Measurements from ENCODE around the gene PTPRB.

The PTPRB gene

GRCh38 chr12:70581208-70581607 lies 56.0 kb downstream of the PTPRB start:
- Histone ChIP-seq H3K36me3 (ENCODE audit: control insufficient read depth, insufficient read depth, low read length) (no peaks in the 10 kb centered on the region), H3K4me3 (ENCODE audit: low read length) (no peak overlapping the region), H3K27me3 (ENCODE audit: control insufficient read depth, insufficient read depth, low read length) (no peaks in the 10 kb centered on the region), H3K9ac (ENCODE audit: low read length) (no peak overlapping the region), H3K9me3 (ENCODE audit: control insufficient read depth, low read length) (no peaks in the 10 kb centered on the region), H3K4me1 (ENCODE audit: control insufficient read depth, insufficient read depth, low read length) (no peaks in the 10 kb centered on the region)

DNA sequence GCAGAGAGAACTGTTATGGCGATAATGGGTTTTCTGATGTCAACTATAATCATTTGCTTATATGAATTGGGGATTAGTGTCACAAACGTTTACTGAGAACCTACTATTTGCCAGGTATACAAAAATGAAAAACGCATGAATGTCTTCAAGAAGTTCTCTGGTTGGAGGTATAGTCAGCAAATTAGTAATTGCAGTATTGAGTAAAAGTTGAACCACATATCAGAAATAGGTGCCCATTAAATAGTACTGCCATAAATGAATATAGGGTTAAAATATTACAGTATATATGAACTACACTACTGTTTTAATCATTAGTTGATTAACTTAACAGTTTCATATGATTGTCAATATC lies 60.0 kb downstream of the PTPRB start:
- Histone ChIP-seq H3K4me1 (ENCODE audit: control insufficient read depth, insufficient read depth, low read length) (no peaks in the 10 kb centered on the region), H3K9ac (ENCODE audit: low read length) (no peak overlapping the region), H3K36me3 (ENCODE audit: control insufficient read depth, insufficient read depth, low read length) (no peaks in the 10 kb centered on the region), H3K27me3 (ENCODE audit: control insufficient read depth, insufficient read depth, low read length) (no peaks in the 10 kb centered on the region), H3K4me3 (ENCODE audit: low read length) (no peak overlapping the region), H3K9me3 (ENCODE audit: control insufficient read depth, low read length) (no peaks in the 10 kb centered on the region)

- Histone ChIP-seq H3K9me3 (ENCODE audit: control insufficient read depth, low read length) (no peaks in the 10 kb centered on the region), H3K36me3 (ENCODE audit: control insufficient read depth, insufficient read depth, low read length) (no peaks in the 10 kb centered on the region), H3K4me3 (ENCODE audit: low read length) (no peak overlapping the region), H3K27me3 (ENCODE audit: control insufficient read depth, insufficient read depth, low read length) (no peaks in the 10 kb centered on the region), H3K9ac (ENCODE audit: low read length) (no peak overlapping the region), H3K4me1 (ENCODE audit: control insufficient read depth, insufficient read depth, low read length) (no peaks in the 10 kb centered on the region)
These were observed 60.6 kb downstream of the PTPRB start for GRCh38 chr12:70576341-70577282.

DNA sequence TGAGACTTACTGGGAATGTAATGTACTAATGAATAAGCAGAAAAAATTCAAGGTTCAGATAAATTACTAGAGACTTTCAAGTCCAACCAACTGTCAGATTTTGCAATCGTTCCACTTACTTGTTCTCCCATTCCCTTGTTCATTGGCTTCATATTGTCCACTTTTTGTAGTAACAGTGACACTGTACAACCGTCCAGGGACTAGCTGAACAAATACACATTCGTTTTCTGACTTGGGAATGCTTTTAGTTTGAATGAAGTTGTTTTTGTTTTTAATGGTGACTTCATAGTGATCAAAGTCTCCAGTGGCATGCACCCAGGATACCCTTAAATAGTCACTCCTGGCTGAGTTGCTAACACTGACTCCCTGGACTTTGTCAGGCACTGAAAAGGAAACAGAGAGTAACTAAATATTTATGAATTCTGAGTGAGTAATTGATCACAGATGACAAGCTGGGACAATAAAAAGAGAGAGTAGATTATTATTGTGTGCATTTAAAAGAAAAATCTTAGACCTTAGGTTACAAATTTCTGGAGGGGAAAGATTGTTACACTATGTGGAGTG lies 65.4 kb downstream of the PTPRB start:
- H3K36me3 ChIP-seq (ENCODE audit: control insufficient read depth, insufficient read depth, low read length): no peaks in the 10 kb centered on the region
- H3K4me3 ChIP-seq (ENCODE audit: low read length): no peak overlapping the region
- H3K27me3 ChIP-seq (ENCODE audit: control insufficient read depth, insufficient read depth, low read length): no peaks in the 10 kb centered on the region
- H3K9ac ChIP-seq (ENCODE audit: low read length): no peak overlapping the region
- no peaks in the 10 kb centered on the region for H3K4me1 ChIP-seq (ENCODE audit: control insufficient read depth, insufficient read depth, low read length)
- no peaks in the 10 kb centered on the region for H3K9me3 ChIP-seq (ENCODE audit: control insufficient read depth, low read length)

DNA sequence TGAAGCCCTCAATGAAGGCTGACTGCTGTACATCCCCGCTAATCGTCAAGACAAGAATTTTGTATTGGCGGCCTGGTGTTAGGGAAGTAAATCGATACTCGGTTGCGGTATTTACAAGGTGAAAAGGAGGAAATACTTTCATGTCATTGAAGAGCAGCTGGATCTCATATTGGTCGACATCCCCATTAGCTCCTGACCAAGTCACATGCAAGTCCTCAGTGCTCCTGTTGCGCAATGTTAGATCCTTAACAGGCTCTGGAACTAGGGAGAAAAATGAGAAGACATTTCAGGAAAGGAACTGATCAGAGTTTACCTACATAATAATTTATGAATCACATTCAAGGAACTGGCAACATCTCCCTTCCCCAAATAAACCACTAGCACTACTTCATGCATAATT lies 66.2 kb downstream of the PTPRB start:
- no peaks in the 10 kb centered on the region for H3K9me3 ChIP-seq (ENCODE audit: control insufficient read depth, low read length)
- H3K27me3 ChIP-seq (ENCODE audit: control insufficient read depth, insufficient read depth, low read length): no peaks in the 10 kb centered on the region
- no peaks in the 10 kb centered on the region for H3K4me1 ChIP-seq (ENCODE audit: control insufficient read depth, insufficient read depth, low read length)
- no peak overlapping the region for H3K9ac ChIP-seq (ENCODE audit: low read length)
- no peak overlapping the region for H3K4me3 ChIP-seq (ENCODE audit: low read length)
- H3K36me3 ChIP-seq (ENCODE audit: control insufficient read depth, insufficient read depth, low read length): no peaks in the 10 kb centered on the region

- Histone ChIP-seq H3K27me3 (ENCODE audit: control insufficient read depth, insufficient read depth, low read length) (no peaks in the 10 kb centered on the region), H3K9me3 (ENCODE audit: control insufficient read depth, low read length) (no peaks in the 10 kb centered on the region), H3K4me1 (ENCODE audit: control insufficient read depth, insufficient read depth, low read length) (no peaks in the 10 kb centered on the region), H3K9ac (ENCODE audit: low read length) (no peak overlapping the region), H3K36me3 (ENCODE audit: control insufficient read depth, insufficient read depth, low read length) (no peaks in the 10 kb centered on the region), H3K4me3 (ENCODE audit: low read length) (no peak overlapping the region)
These were observed 75.7 kb downstream of the PTPRB start for GRCh38 chr12:70561550-70561949.

- no peak overlapping the region for H3K4me3 ChIP-seq (ENCODE audit: low read length)
- H3K4me1 ChIP-seq (ENCODE audit: control insufficient read depth, insufficient read depth, low read length): no peaks in the 10 kb centered on the region
- no peaks in the 10 kb centered on the region for H3K27me3 ChIP-seq (ENCODE audit: control insufficient read depth, insufficient read depth, low read length)
- no peaks in the 10 kb centered on the region for H3K36me3 ChIP-seq (ENCODE audit: control insufficient read depth, insufficient read depth, low read length)
- no peak overlapping the region for H3K9ac ChIP-seq (ENCODE audit: low read length)
- no peaks in the 10 kb centered on the region for H3K9me3 ChIP-seq (ENCODE audit: control insufficient read depth, low read length)
These were observed 76.6 kb downstream of the PTPRB start for GRCh38 chr12:70560671-70561070.

- H3K9ac ChIP-seq (ENCODE audit: low read length): no peak overlapping the region
- no peaks in the 10 kb centered on the region for H3K27me3 ChIP-seq (ENCODE audit: control insufficient read depth, insufficient read depth, low read length)
- H3K36me3 ChIP-seq (ENCODE audit: control insufficient read depth, insufficient read depth, low read length): no peaks in the 10 kb centered on the region
- no peaks in the 10 kb centered on the region for H3K4me1 ChIP-seq (ENCODE audit: control insufficient read depth, insufficient read depth, low read length)
- no peak overlapping the region for H3K4me3 ChIP-seq (ENCODE audit: low read length)
- H3K9me3 ChIP-seq (ENCODE audit: control insufficient read depth, low read length): no peaks in the 10 kb centered on the region
These were observed 77.8 kb downstream of the PTPRB start for GRCh38 chr12:70559390-70559789.

DNA sequence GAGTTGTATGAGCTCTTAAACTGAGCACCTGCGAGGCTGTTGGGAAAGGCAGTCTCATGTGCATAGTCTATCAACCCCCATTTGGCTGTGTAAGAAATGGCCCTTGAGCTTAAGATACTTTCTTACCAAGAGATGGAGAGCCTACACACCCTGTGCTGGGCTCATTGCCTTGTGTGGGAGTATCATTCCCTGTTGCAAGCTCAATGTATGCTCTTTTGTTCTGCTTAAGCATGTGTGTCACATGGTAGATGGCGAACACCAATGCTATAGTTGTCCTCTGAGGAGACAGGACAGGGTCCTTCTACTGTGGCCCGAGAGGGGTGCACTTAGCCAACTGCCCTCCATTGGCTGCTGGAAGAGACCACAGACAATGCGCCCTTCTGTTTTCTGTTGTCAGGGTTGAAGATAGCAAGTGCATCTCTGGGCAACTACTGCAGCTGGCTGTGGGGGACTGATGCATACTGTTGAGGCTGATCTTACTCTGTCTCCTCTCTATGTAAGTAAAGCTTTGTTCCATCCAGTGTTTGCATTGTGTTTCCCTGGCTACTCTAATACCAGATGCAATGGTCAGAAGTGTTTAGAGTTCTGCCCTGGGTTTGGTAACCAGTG lies 79.5 kb downstream of the PTPRB start:
- Histone ChIP-seq H3K27me3 (ENCODE audit: control insufficient read depth, insufficient read depth, low read length) (no peaks in the 10 kb centered on the region), H3K4me1 (ENCODE audit: control insufficient read depth, insufficient read depth, low read length) (no peaks in the 10 kb centered on the region), H3K36me3 (ENCODE audit: control insufficient read depth, insufficient read depth, low read length) (no peaks in the 10 kb centered on the region), H3K9ac (ENCODE audit: low read length) (no peak overlapping the region), H3K9me3 (ENCODE audit: control insufficient read depth, low read length) (no peaks in the 10 kb centered on the region), H3K4me3 (ENCODE audit: low read length) (no peak overlapping the region)

DNA sequence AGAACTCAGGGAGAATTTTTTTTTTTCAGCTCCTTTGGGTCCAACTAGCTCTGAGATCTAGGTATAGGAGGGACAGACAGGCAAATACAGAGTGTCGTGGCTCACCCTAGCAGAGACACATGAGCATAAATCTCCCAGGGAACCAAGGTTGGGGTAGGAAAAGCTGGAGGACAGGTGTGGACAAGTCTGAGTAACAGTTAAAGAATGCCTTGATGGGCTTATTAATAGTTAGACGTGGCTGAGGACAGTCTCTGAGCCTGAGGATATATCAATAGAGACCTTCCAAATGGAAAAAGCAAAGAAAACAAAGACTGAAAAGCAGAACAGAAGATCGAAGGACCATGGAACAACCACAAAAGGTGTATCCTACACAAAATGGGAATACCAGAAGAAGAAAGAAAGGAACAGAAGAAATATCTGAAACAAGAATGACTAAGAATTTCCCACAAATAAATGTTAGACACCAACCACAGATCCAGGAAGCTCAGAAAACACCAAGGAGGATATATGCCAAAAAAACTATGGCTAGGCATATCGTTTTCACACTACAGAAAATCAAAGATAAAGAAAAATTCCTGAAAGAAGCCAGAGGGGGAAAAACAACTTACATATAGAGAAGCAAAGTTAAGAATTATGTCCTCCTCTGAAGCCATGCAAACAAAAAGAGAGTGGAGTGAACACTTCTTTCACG lies 80.9 kb downstream of the PTPRB start:
- no peak overlapping the region for H3K9ac ChIP-seq (ENCODE audit: low read length)
- H3K4me3 ChIP-seq (ENCODE audit: low read length): no peak overlapping the region
- H3K4me1 ChIP-seq (ENCODE audit: control insufficient read depth, insufficient read depth, low read length): no peaks in the 10 kb centered on the region
- no peaks in the 10 kb centered on the region for H3K36me3 ChIP-seq (ENCODE audit: control insufficient read depth, insufficient read depth, low read length)
- no peaks in the 10 kb centered on the region for H3K9me3 ChIP-seq (ENCODE audit: control insufficient read depth, low read length)
- H3K27me3 ChIP-seq (ENCODE audit: control insufficient read depth, insufficient read depth, low read length): no peaks in the 10 kb centered on the region

- H3K4me3 ChIP-seq (ENCODE audit: low read length): no peak overlapping the region
- no peaks in the 10 kb centered on the region for H3K36me3 ChIP-seq (ENCODE audit: control insufficient read depth, insufficient read depth, low read length)
- no peak overlapping the region for H3K9ac ChIP-seq (ENCODE audit: low read length)
- H3K4me1 ChIP-seq (ENCODE audit: control insufficient read depth, insufficient read depth, low read length): no peaks in the 10 kb centered on the region
- H3K27me3 ChIP-seq (ENCODE audit: control insufficient read depth, insufficient read depth, low read length): no peaks in the 10 kb centered on the region
- H3K9me3 ChIP-seq (ENCODE audit: control insufficient read depth, low read length): no peaks in the 10 kb centered on the region
These were observed 82.1 kb downstream of the PTPRB start for GRCh38 chr12:70555081-70555480.

GRCh38 chr12:70553391-70553859 lies 83.8 kb downstream of the PTPRB start:
- Histone ChIP-seq H3K27me3 (ENCODE audit: control insufficient read depth, insufficient read depth, low read length) (no peaks in the 10 kb centered on the region), H3K36me3 (ENCODE audit: control insufficient read depth, insufficient read depth, low read length) (no peaks in the 10 kb centered on the region), H3K9ac (ENCODE audit: low read length) (no peak overlapping the region), H3K4me3 (ENCODE audit: low read length) (no peak overlapping the region), H3K9me3 (ENCODE audit: control insufficient read depth, low read length) (no peaks in the 10 kb centered on the region), H3K4me1 (ENCODE audit: control insufficient read depth, insufficient read depth, low read length) (no peaks in the 10 kb centered on the region)
